Measurements from ENCODE around the gene MAB21L2.

DNA sequence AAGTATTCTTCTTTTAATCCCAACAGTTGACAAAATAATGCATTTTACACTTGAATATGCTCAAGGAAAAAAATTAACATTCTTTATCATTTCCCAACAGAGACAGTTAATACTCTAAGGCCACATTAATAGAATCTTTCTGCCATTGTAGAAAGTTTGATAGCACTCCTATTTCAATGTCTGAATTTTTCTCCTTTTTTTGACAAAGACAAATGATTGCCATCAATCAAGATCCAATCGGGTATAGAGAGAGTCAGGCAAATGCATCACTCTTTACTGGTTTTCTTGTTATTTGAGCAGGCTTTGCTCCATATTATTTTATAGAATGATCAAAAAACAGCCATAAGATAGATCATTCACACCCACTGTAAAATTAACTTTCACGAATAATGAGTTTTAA is 46.1 kb downstream of the MAB21L2 start:
- TF ChIP-seq, protein P1, sequence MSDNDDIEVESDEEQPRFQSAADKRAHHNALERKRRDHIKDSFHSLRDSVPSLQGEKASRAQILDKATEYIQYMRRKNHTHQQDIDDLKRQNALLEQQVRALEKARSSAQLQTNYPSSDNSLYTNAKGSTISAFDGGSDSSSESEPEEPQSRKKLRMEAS (IDR thresholded peaks at IDR 0.05; ENCODE audit: low read depth, low read length) = no peak
- TF ChIP-seq, protein P2, sequence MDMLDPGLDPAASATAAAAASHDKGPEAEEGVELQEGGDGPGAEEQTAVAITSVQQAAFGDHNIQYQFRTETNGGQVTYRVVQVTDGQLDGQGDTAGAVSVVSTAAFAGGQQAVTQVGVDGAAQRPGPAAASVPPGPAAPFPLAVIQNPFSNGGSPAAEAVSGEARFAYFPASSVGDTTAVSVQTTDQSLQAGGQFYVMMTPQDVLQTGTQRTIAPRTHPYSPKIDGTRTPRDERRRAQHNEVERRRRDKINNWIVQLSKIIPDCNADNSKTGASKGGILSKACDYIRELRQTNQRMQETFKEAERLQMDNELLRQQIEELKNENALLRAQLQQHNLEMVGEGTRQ (IDR thresholded peaks at IDR 0.05; ENCODE audit: borderline replicate concordance, low read depth, low read length) = no peak
- TF ChIP-seq YY1 (IDR thresholded peaks at IDR 0.05; ENCODE audit: low read depth, low read length) = no peak
- no peak for TF ChIP-seq TAF1 (IDR thresholded peaks at IDR 0.05; ENCODE audit: borderline replicate concordance, low read depth, low read length)
- TF ChIP-seq, protein P3, sequence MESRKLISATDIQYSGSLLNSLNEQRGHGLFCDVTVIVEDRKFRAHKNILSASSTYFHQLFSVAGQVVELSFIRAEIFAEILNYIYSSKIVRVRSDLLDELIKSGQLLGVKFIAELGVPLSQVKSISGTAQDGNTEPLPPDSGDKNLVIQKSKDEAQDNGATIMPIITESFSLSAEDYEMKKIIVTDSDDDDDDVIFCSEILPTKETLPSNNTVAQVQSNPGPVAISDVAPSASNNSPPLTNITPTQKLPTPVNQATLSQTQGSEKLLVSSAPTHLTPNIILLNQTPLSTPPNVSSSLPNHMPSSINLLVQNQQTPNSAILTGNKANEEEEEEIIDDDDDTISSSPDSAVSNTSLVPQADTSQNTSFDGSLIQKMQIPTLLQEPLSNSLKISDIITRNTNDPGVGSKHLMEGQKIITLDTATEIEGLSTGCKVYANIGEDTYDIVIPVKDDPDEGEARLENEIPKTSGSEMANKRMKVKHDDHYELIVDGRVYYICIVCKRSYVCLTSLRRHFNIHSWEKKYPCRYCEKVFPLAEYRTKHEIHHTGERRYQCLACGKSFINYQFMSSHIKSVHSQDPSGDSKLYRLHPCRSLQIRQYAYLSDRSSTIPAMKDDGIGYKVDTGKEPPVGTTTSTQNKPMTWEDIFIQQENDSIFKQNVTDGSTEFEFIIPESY (IDR thresholded peaks at IDR 0.05) = no peak

All from GM12878 (cell line).